ENCODE results near the gene ELOA.

ELOA gene, protein sequence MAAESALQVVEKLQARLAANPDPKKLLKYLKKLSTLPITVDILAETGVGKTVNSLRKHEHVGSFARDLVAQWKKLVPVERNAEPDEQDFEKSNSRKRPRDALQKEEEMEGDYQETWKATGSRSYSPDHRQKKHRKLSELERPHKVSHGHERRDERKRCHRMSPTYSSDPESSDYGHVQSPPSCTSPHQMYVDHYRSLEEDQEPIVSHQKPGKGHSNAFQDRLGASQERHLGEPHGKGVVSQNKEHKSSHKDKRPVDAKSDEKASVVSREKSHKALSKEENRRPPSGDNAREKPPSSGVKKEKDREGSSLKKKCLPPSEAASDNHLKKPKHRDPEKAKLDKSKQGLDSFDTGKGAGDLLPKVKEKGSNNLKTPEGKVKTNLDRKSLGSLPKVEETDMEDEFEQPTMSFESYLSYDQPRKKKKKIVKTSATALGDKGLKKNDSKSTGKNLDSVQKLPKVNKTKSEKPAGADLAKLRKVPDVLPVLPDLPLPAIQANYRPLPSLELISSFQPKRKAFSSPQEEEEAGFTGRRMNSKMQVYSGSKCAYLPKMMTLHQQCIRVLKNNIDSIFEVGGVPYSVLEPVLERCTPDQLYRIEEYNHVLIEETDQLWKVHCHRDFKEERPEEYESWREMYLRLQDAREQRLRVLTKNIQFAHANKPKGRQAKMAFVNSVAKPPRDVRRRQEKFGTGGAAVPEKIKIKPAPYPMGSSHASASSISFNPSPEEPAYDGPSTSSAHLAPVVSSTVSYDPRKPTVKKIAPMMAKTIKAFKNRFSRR

GRCh38 chr1:23743287-23744152 lies at the start of gene ELOA:
Gene ELOA, plus strand, starts transcription at chr1:23743471. Its CDS starts 33 bp downstream, at chr1:23743504.
- H3K27ac ChIP-seq: peak within 1 kb of the TSS; percentile 99
- peak; percentile 75 for TF ChIP-seq ZFX (IDR thresholded peaks at IDR 0.05)
- TF ChIP-seq, protein P1, sequence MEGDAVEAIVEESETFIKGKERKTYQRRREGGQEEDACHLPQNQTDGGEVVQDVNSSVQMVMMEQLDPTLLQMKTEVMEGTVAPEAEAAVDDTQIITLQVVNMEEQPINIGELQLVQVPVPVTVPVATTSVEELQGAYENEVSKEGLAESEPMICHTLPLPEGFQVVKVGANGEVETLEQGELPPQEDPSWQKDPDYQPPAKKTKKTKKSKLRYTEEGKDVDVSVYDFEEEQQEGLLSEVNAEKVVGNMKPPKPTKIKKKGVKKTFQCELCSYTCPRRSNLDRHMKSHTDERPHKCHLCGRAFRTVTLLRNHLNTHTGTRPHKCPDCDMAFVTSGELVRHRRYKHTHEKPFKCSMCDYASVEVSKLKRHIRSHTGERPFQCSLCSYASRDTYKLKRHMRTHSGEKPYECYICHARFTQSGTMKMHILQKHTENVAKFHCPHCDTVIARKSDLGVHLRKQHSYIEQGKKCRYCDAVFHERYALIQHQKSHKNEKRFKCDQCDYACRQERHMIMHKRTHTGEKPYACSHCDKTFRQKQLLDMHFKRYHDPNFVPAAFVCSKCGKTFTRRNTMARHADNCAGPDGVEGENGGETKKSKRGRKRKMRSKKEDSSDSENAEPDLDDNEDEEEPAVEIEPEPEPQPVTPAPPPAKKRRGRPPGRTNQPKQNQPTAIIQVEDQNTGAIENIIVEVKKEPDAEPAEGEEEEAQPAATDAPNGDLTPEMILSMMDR (conservative IDR thresholded peaks at IDR 0.05): no peak

DNA sequence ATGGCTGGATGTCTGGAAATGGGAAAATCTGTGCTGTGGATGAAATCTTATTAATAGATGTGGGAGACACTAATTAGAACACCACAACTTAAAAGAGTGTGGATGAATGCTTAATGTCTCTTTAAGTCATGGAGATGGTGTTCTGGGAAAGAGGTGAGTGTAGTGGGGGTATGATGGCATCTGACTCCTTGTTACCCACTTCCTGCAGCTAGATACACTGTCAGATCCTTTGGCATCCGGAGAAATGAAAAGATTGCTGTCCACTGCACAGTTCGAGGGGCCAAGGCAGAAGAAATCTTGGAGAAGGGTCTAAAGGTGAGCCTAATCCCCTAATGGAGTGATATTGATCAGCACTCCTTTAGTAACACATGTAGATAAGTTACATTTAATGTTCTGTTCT lies 49.7 kb upstream of the ELOA start:
- no peak overlapping the region; the same call in 1 of the 2 replicates for H3K27ac ChIP-seq
- TF ChIP-seq, protein P1 (conservative IDR thresholded peaks at IDR 0.05): no peak
- no peak for TF ChIP-seq ZFX (IDR thresholded peaks at IDR 0.05)

- H3K27ac ChIP-seq: no peak overlapping the region
- TF ChIP-seq ZFX (IDR thresholded peaks at IDR 0.05): no peak
- TF ChIP-seq, protein P1 (conservative IDR thresholded peaks at IDR 0.05): no peak
These were observed 48.9 kb upstream of the ELOA start for GRCh38 chr1:23694371-23694770.

GRCh38 chr1:23695667-23696066 lies 47.6 kb upstream of the ELOA start:
- TF ChIP-seq, protein P1 (conservative IDR thresholded peaks at IDR 0.05): no peak
- no peak for TF ChIP-seq ZFX (IDR thresholded peaks at IDR 0.05)

DNA sequence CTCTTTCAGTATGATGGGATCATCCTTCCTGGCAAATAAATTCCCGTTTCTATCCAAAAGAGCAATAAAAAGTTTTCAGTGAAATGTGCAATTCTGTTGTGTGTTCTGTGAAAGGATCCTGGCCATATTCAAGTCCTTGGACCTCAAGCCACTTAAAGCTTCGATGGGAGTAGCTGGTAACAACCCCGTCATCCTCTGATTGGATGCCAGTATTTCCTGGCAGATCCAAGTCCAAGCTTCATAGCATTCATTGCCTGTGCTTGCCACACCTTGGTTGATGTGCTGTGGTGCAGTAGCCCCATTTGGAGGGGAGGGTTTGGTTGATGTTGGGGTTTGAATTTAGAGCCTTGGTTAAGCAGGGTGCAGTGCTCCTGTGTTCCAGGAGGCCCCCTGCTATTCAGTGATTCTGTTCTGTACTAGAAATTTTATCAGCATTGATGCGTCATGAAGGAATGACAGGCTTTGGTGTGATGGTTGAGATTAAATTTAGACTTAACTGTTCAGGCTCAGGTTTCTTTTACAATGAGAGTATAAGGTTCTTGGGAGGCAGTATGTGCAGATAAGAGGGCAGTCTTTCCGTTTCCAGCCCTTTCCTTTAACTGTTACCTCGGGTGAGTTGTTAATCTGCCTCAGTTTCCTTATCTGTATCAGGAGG lies 46.8 kb upstream of the ELOA start:
- no peak overlapping the region for H3K27ac ChIP-seq
- no peak for TF ChIP-seq ZFX (IDR thresholded peaks at IDR 0.05)
- TF ChIP-seq, protein P1 (conservative IDR thresholded peaks at IDR 0.05): no peak

More at GRCh38 chr1:23695667-23696066, 47.6 kb upstream of the ELOA start:
- H3K27ac ChIP-seq: no peak overlapping the region

DNA sequence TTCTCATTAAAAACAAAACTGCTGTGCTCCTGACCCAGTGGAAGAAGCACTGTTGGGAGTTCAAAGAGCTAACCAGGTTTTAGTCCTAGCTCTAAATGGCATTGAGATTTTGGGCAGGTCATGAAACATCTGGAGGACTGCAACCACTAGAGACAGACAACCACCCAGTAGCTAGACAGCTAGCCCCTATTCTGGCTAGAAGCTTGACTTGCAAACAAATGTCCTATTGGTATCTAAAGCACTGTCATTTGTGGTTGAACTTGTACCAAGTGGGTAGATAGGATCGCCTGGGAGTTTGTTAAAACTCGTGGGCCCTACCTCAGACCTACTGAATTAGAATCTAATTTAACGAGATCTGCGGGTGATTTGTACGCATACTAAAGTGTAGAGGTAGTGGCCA lies 44.8 kb upstream of the ELOA start:
- TF ChIP-seq, protein P1 (conservative IDR thresholded peaks at IDR 0.05): no peak
- TF ChIP-seq ZFX (IDR thresholded peaks at IDR 0.05): no peak
- no peak overlapping the region for H3K27ac ChIP-seq

All from C4-2B (cell line).